LNCaP clone FGC (cell line): ENCODE data around the gene RAD23B.

ENCODE experiments used
- DNase-seq: peaks from one replicate; pipeline ENCODE4 v3.0.0-alpha.2; 2011; ENCODE audit warnings: low read depth
- H3K4me3 ChIP-seq: 2 replicates; pipeline ENCODE4 v1.5.1; 2011; ENCODE audit warnings: mild to moderate bottlenecking, low read depth, low read length, control low read depth
- CTCF ChIP-seq: IDR thresholded peaks from 2 replicates; pipeline ENCODE4 v1.5.1; 2012; ENCODE audit warnings: mild to moderate bottlenecking; ENCODE audit not compliant: control insufficient read depth, insufficient read depth; ENCODE audit errors: extremely low read depth

RAD23B gene

GRCh38 chr9:107367727-107368502 lies 84.8 kb downstream of the RAD23B start:
- no peak for DNase-seq
- no peak overlapping the region for H3K4me3 ChIP-seq
- TF ChIP-seq CTCF = no peak

- TF ChIP-seq CTCF = no peak
- no peak for DNase-seq
- H3K4me3 ChIP-seq = no peak overlapping the region
These were observed 85.6 kb downstream of the RAD23B start for GRCh38 chr9:107368696-107369095.

GRCh38 chr9:107373809-107374208 lies 90.7 kb downstream of the RAD23B start:
- no peak for DNase-seq
- no peak for TF ChIP-seq CTCF
- H3K4me3 ChIP-seq = no peak overlapping the region

- H3K4me3 ChIP-seq = no peak overlapping the region
- TF ChIP-seq CTCF = no peak
- DNase-seq = no peak
These were observed 91.9 kb downstream of the RAD23B start for GRCh38 chr9:107375001-107375400.

- no peak overlapping the region for H3K4me3 ChIP-seq
- no peak for TF ChIP-seq CTCF
- DNase-seq = no peak
These were observed 92.7 kb downstream of the RAD23B start for GRCh38 chr9:107375651-107376369.

GRCh38 chr9:107378006-107378405 lies 94.9 kb downstream of the RAD23B start:
- no peak overlapping the region for H3K4me3 ChIP-seq
- DNase-seq = no peak
- no peak for TF ChIP-seq CTCF
